Endothelial cell of umbilical vein (primary cell): ENCODE measurements around the gene SLC39A13. TPM values are rescaled to one million over a fixed set of nuclear protein-coding genes. Genes with fewer than 3 reads are reported as not detected.

Experiments
- BruUV-seq: library from RNA; stranded (reverse); fragments of 400-500 nt; replicated peaks from 2 replicates; lab custom pipeline; 2021; lab: Mats Ljungman, UMichigan
- CTCF ChIA-PET: fragments of 300-600, 350-600 bp; sonication (Branson Sonifier 250); formaldehyde crosslinking; loops from one replicate; lab custom pipeline; 2021; ENCODE audit warnings: antibody characterized with exemption, inconsistent platforms; lab: Charles Lee
- POLR2A ChIA-PET: fragments of 300-600, 350-600 bp; sonication (Branson Sonifier 250); formaldehyde crosslinking; loops from one replicate; lab custom pipeline; 2021; ENCODE audit warnings: antibody characterized with exemption, inconsistent platforms; lab: Charles Lee
- DNase-seq: peaks from one replicate; pipeline ENCODE4 v3.0.0-alpha.2; 2011; ENCODE audit warnings: low read depth, low spot score
- FAIRE-seq: peaks from 2 replicates; lab custom pipeline; 2011; peaks lifted over from hg19 to GRCh38; lab: Jason Lieb, UNC
- H2AFZ ChIP-seq: 2 replicates; pipeline ENCODE4 v1.6.0; 2012; ENCODE audit warnings: low read depth, low read length, control low read depth, inconsistent platforms
- H3K27ac ChIP-seq: 2 replicates; pipeline ENCODE4 v1.5.1; 2011; ENCODE audit warnings: low read depth, mild to moderate bottlenecking, control low read depth, low read length, moderate library complexity; ENCODE audit not compliant: insufficient read depth
- H3K27me3 ChIP-seq, 2 experiments: 2 replicates each; pipeline versions ENCODE4 v1.6.0 to v1.6.1; 2011; ENCODE audit warnings: low read length in 2 of 2, mixed read lengths in 1 of 2; ENCODE audit not compliant: control insufficient read depth in 2 of 2, insufficient read depth in 2 of 2
- H3K36me3 ChIP-seq, 2 experiments: 2 replicates in 1 of 2; 3 replicates in 1 of 2; pipeline ENCODE4 v1.5.1; 2011; ENCODE audit warnings: low read length in 2 of 2, mild to moderate bottlenecking in 1 of 2, moderate library complexity in 1 of 2; ENCODE audit not compliant: control insufficient read depth in 2 of 2, insufficient read depth in 2 of 2; ENCODE audit errors: extremely low read depth in 1 of 2
- H3K4me1 ChIP-seq: 3 replicates; pipeline ENCODE4 v1.5.1; 2011; ENCODE audit warnings: mild to moderate bottlenecking, low read length; ENCODE audit not compliant: control insufficient read depth, insufficient read depth; ENCODE audit errors: extremely low read depth
- H3K4me2 ChIP-seq: 2 replicates; pipeline ENCODE4 v1.6.1; 2011; ENCODE audit warnings: low read length, control low read depth, mixed read lengths; ENCODE audit not compliant: insufficient read depth
- H3K4me3 ChIP-seq, 3 experiments: fragments of 200-600 bp in 1 of 3; sonication (generic), shearing (Covaris generic) in 1 of 3; replicated peaks in 1 of 3; 2 replicates each; pipeline ENCODE4 v1.5.1; 2011 to 2016; ENCODE audit warnings: control low read depth in 3 of 3, low read length in 3 of 3, mild to moderate bottlenecking in 2 of 3, inconsistent platforms in 1 of 3, low read depth in 1 of 3, moderate library complexity in 1 of 3; ENCODE audit not compliant: insufficient read depth in 1 of 3
- H3K79me2 ChIP-seq: 2 replicates; pipeline ENCODE4 v1.6.0; 2012; ENCODE audit warnings: low read length, inconsistent platforms; ENCODE audit not compliant: control insufficient read depth, insufficient read depth
- H3K9ac ChIP-seq: replicated peaks from 2 replicates; pipeline ENCODE3; 2011; ENCODE audit warnings: low read length, control low read depth; ENCODE audit not compliant: insufficient read depth; ENCODE audit errors: extremely low read depth
- H3K9me1 ChIP-seq: replicated peaks from 3 replicates; pipeline ENCODE4 v1.6.0; 2011; ENCODE audit warnings: mild to moderate bottlenecking, low read length; ENCODE audit not compliant: control insufficient read depth, insufficient read depth; ENCODE audit errors: extremely low read depth
- H3K9me3 ChIP-seq: replicated peaks from 2 replicates; pipeline ENCODE4 v1.5.1; 2012; ENCODE audit warnings: low read length, inconsistent platforms; ENCODE audit not compliant: control insufficient read depth, insufficient read depth
- H4K20me1 ChIP-seq: replicated peaks from 2 replicates; pipeline ENCODE3; 2011; ENCODE audit warnings: mild to moderate bottlenecking, low read length; ENCODE audit not compliant: control insufficient read depth, insufficient read depth; ENCODE audit errors: extremely low read depth
- CTCF ChIP-seq, 2 donors: IDR thresholded peaks; 1 replicate in 1 of 2; 2 replicates in 1 of 2; pipeline ENCODE4 v1.5.1; 2011; ENCODE audit warnings: low read length in 2 of 2, mild to moderate bottlenecking in 2 of 2, moderate library complexity in 2 of 2, control low read depth in 1 of 2, inconsistent platforms in 1 of 2, low read depth in 1 of 2; ENCODE audit not compliant: insufficient read depth in 1 of 2; ENCODE audit errors: extremely low read depth in 1 of 2
- EZH2 ChIP-seq: IDR thresholded peaks from 2 replicates; pipeline ENCODE4 v1.6.1; 2012; ENCODE audit warnings: borderline replicate concordance, low read depth, mild to moderate bottlenecking, moderate library complexity, low read length, inconsistent platforms; ENCODE audit not compliant: severe bottlenecking
- FOS ChIP-seq: IDR thresholded peaks from 2 replicates; pipeline ENCODE4 v1.6.1; 2011; ENCODE audit warnings: mild to moderate bottlenecking, low read length, moderate library complexity, borderline replicate concordance; ENCODE audit not compliant: insufficient read depth
- GATA2 ChIP-seq: IDR thresholded peaks from 2 replicates; pipeline ENCODE4 v1.7.0; 2011; ENCODE audit warnings: low read depth, mild to moderate bottlenecking, moderate library complexity, mixed read lengths, low read length; ENCODE audit not compliant: insufficient read length, insufficient read depth
- JUN ChIP-seq: IDR thresholded peaks from 2 replicates; pipeline ENCODE4 v1.6.1; 2011; ENCODE audit warnings: borderline replicate concordance, low read depth; ENCODE audit not compliant: insufficient read length, insufficient read depth
- MAX ChIP-seq: IDR thresholded peaks from 2 replicates; pipeline ENCODE4 v1.6.1; 2011; ENCODE audit not compliant: insufficient read depth, insufficient read length
- MYC ChIP-seq: IDR thresholded peaks from one replicate; pipeline ENCODE4 v1.6.1; 2011; ENCODE audit warnings: mild to moderate bottlenecking, low read depth, low read length
- POLR2A ChIP-seq: IDR thresholded peaks from 2 replicates; pipeline ENCODE4 v1.6.1; 2012; ENCODE audit warnings: low read depth, mild to moderate bottlenecking, control low read depth, low read length
- POLR2AphosphoS5 ChIP-seq: IDR thresholded peaks from 2 replicates; pipeline ENCODE4 v1.6.1; 2012; ENCODE audit warnings: low read depth, mild to moderate bottlenecking, control low read depth, low read length, moderate library complexity; ENCODE audit not compliant: insufficient read depth
- dilution Hi-C: fragments of 300-500 bp; cut with MboI; formaldehyde crosslinking; loops from one replicate; pipeline ENCODE4 v1.15.0; 2019; ENCODE audit warnings: low sequenced_read_pairs; ENCODE audit not compliant: extremely low pct_ligation_motif_present
- intact Hi-C: fragments of 100-400 bp; cut with micrococcal nuclease; formaldehyde crosslinking; loops from one replicate; pipeline ENCODE4 v1.10.0; 2022
- polyA plus RNA-seq, 4 experiments: library from polyadenylated mRNA; depleted of rRNA in 3 of 4; stranded (reverse) in 3 of 4; unstranded in 1 of 4; fragments of >200 nt; gene quantifications; 2 replicates each; pipeline versions ENCODE4 v1.2.1 to v1.2.3, GENCODE V29; 2011 to 2012; ENCODE audit warnings: missing spikeins in 1 of 4
- total RNA-seq: library from RNA; stranded (reverse); gene quantifications from 2 replicates; pipeline ENCODE4 v1.2.3, GENCODE V29; 2021

Gene SLC39A13
- total and polyA plus RNA-seq, 2 donors (not counting 3 experiments of a cell fraction or from before 2014, with no cell fraction given): 91.9 to 94.3 TPM

DNA sequence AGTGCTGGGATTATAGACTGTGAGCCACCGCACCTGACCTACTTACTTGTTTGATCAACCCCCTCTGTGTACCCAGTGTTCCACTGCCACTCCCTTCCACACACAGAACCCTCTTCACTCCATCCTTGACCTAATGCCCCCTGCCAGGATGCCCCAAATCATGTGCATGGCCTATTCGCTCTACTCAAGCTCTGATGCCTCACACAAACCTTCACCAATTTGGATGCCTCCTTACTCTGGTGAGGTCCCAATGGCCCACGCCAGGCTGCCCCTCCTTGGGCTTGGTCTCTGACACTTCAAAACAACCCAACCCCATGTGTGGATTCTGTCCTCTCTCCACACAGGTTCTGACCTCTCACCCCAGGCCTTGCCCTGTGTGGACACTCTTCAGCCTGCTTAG lies 27.3 kb downstream of the SLC39A13 start:
- H3K27ac ChIP-seq: no peak overlapping the region
- intact Hi-C loops: no loop called here
- no peaks in the 10 kb centered on the region for H4K20me1 ChIP-seq
- H3K4me3 ChIP-seq: no peak overlapping the region
- H3K9me1 ChIP-seq: no peaks in the 10 kb centered on the region
- CTCF ChIA-PET: interaction anchor here (2.0 kb wide), 1 partner anchor 18 kb away, joined by 7 read pairs; no protein-coding TSS in a partner anchor
- no peak overlapping the region for H3K4me2 ChIP-seq
- DNase-seq (no peak), FAIRE-seq (no peak)
- H2AFZ ChIP-seq: no peak overlapping the region
- no peaks in the 10 kb centered on the region for H3K36me3 ChIP-seq
- dilution Hi-C loops: no loop called here
- no peaks in the 10 kb centered on the region for H3K9me3 ChIP-seq
- no peaks in the 10 kb centered on the region for H3K27me3 ChIP-seq
- no peaks in the 10 kb centered on the region for H3K4me1 ChIP-seq
- H3K9ac ChIP-seq: no peak overlapping the region
- TF ChIP-seq CTCF (IDR thresholded peaks at IDR 0.05; ENCODE audit: extremely low read depth in 1 of 2, insufficient read depth in 1 of 2, low read depth in 1 of 2, low read length in 2 of 2): no peak
- TF ChIP-seq JUN: no peak
- no peak for TF ChIP-seq POLR2AphosphoS5
- TF ChIP-seq GATA2: no peak
- no peak for TF ChIP-seq FOS
- TF ChIP-seq POLR2A: no peak
- no peak for TF ChIP-seq EZH2
- TF ChIP-seq MYC: no peak
- TF ChIP-seq MAX: no peak
- H3K79me2 ChIP-seq: no peaks in the 10 kb centered on the region
- POLR2A ChIA-PET: no interaction called here
- no TSS peak for BruUV-seq
